CD4-positive, alpha-beta memory T cell (primary cell): Measurements from ENCODE around the gene DCAF8. TPM values are rescaled to one million over a fixed set of nuclear protein-coding genes. Genes with fewer than 3 reads are reported as not detected.

Source experiments
- CTCF ChIA-PET: fragments of 350-600 bp; sonication (Branson Sonifier 250); formaldehyde crosslinking; loops from one replicate; lab custom pipeline; 2021; ENCODE audit warnings: inconsistent platforms; ENCODE audit not compliant: partially characterized antibody; lab: Charles Lee
- POLR2A ChIA-PET: fragments of 350-600 bp; sonication (Branson Sonifier 250); formaldehyde crosslinking; loops from one replicate; lab custom pipeline; 2021; ENCODE audit not compliant: partially characterized antibody; lab: Charles Lee
- DNase-seq, 5 donors: peaks; one replicate each; pipeline versions ENCODE4 v3.0.0 to v3.0.0-alpha.2; 2020 to 2022; ENCODE audit warnings: mixed read lengths in 1 of 5
- H3K27ac ChIP-seq: one replicate; pipeline ENCODE4 v1.7.0; 2013; ENCODE audit warnings: low read depth, low read length
- H3K27me3 ChIP-seq: 2 replicates; pipeline ENCODE4 v1.7.0; 2013; ENCODE audit warnings: mild to moderate bottlenecking, low read length, moderate library complexity; ENCODE audit not compliant: insufficient read depth
- H3K36me3 ChIP-seq: 2 replicates; pipeline ENCODE4 v1.7.0; 2013; ENCODE audit warnings: mild to moderate bottlenecking, low read length, moderate library complexity; ENCODE audit not compliant: insufficient read depth
- H3K4me1 ChIP-seq: 2 replicates; pipeline ENCODE4 v1.7.0; 2013; ENCODE audit warnings: mild to moderate bottlenecking, low read length, moderate library complexity; ENCODE audit not compliant: insufficient read depth
- H3K4me3 ChIP-seq, 2 donors: one replicate each; pipeline ENCODE4 v1.7.0; 2013; ENCODE audit warnings: low read length in 2 of 2, mild to moderate bottlenecking in 1 of 2
- H3K9me3 ChIP-seq, 2 donors: one replicate each; pipeline ENCODE4 v1.7.0; 2013; ENCODE audit warnings: low read length in 2 of 2, control low read depth in 1 of 2; ENCODE audit not compliant: control insufficient read depth in 1 of 2
- H3K27ac Mint-ChIP-seq, 7 donors: one replicate each; pipeline ENCODE4 v1.8.0; 2020 to 2021; ENCODE audit warnings: mixed read lengths in 7 of 7, mild to moderate bottlenecking in 6 of 7, inconsistent platforms in 3 of 7, moderate library complexity in 3 of 7
- H3K27me3 Mint-ChIP-seq, 2 donors: one replicate each; pipeline ENCODE4 v1.8.0; 2020 to 2021; ENCODE audit warnings: mixed read lengths in 2 of 2
- H3K36me3 Mint-ChIP-seq, 2 donors: one replicate each; pipeline ENCODE4 v1.8.0; 2020 to 2021; ENCODE audit warnings: mixed read lengths in 2 of 2, inconsistent platforms in 1 of 2, mild to moderate bottlenecking in 1 of 2
- H3K4me1 Mint-ChIP-seq, 4 donors: one replicate each; pipeline ENCODE4 v1.8.0; 2020 to 2021; ENCODE audit warnings: mixed read lengths in 4 of 4, mild to moderate bottlenecking in 1 of 4
- H3K4me3 Mint-ChIP-seq, 8 donors: one replicate each; pipeline ENCODE4 v1.8.0; 2020 to 2021; ENCODE audit warnings: mixed read lengths in 8 of 8, mild to moderate bottlenecking in 7 of 8, moderate library complexity in 6 of 8, inconsistent platforms in 3 of 8
- H3K9me3 Mint-ChIP-seq, 8 donors: one replicate each; pipeline ENCODE4 v1.8.0; 2020 to 2021; ENCODE audit warnings: mixed read lengths in 8 of 8, mild to moderate bottlenecking in 5 of 8, inconsistent platforms in 3 of 8, moderate library complexity in 1 of 8
- intact Hi-C: fragments of 100-400 bp; cut with micrococcal nuclease; formaldehyde crosslinking; loops from one replicate; pipeline ENCODE4 v1.15.1; 2023
- polyA plus RNA-seq, 2 donors: library from polyadenylated mRNA; unstranded; fragments of 300-500 nt; fragmentation: Illumina TruSeq; gene quantifications; one replicate each; pipeline ENCODE4 v1.2.3, GENCODE V29; 2021
- total RNA-seq, 2 experiments: library from RNA; stranded (reverse); gene quantifications; one replicate each; pipeline ENCODE4 v1.2.3, GENCODE V29; 2021

DCAF8 gene
- total and polyA plus RNA-seq, 4 experiments from 2014 or later, result 57.5 to 223 (median 139) TPM

GRCh38 chr1:160245434-160245833 is 16.9 kb downstream of the DCAF8 start:
- Histone ChIP-seq H3K9me3 (no peaks in the 10 kb centered on the region), H3K4me1 (no peaks in the 10 kb centered on the region), H3K27me3 (no peaks in the 10 kb centered on the region), H3K36me3 (peaks cover 8% of the 10 kb centered on the region), H3K27ac (no peak overlapping the region), H3K4me3 (no peak overlapping the region)
- DNase-seq, result no peak
- H3K4me1 Mint-ChIP-seq, result peaks cover 12 to 27% (median 14%) of the 10 kb centered on the region in 4 donors
- H3K36me3 Mint-ChIP-seq, result peaks cover 27 to 40% of the 10 kb centered on the region in 2 donors
- no peaks in the 10 kb centered on the region for H3K9me3 Mint-ChIP-seq
- no peak overlapping the region for H3K4me3 Mint-ChIP-seq
- H3K27me3 Mint-ChIP-seq, result no peaks in the 10 kb centered on the region
- peak overlapping the region in 4 of 7 donors; percentile 1 to 84 (median 66) for H3K27ac Mint-ChIP-seq
- intact Hi-C loops, result no loop called here
- ChIA-PET CTCF (interaction anchor here (1.0 to 1.5 kb wide), 4 partner anchors 17 to 144 kb away, joined by 3 to 5 read pairs (median 3); no protein-coding TSS in a partner anchor), POLR2A (interaction anchor here (1.3 kb wide), 1 partner anchor 17 kb away, joined by 5 read pairs; the partner anchor contains the start of gene DCAF8)

- POLR2A ChIA-PET, result interaction anchor here (0.6 to 1.1 kb wide), 2 partner anchors 18 to 446 kb away, joined by 3 to 4 read pairs; partner anchors contain the start of gene DCAF8
- H3K27me3 ChIP-seq, result no peaks in the 10 kb centered on the region
- H3K27me3 Mint-ChIP-seq, result no peaks in the 10 kb centered on the region
- no peaks in the 10 kb centered on the region for H3K9me3 ChIP-seq
- peaks cover 10 to 27% (median 15%) of the 10 kb centered on the region in 4 donors for H3K4me1 Mint-ChIP-seq
- H3K36me3 Mint-ChIP-seq, result peaks cover 38 to 48% of the 10 kb centered on the region in 2 donors
- no peak overlapping the region for H3K4me3 ChIP-seq
- H3K27ac Mint-ChIP-seq, result peak overlapping the region in 4 of 7 donors; percentile 9 to 70 (median 38)
- H3K4me3 Mint-ChIP-seq, result no peak overlapping the region
- intact Hi-C loops, result no loop called here
- H3K4me1 ChIP-seq, result no peaks in the 10 kb centered on the region
- H3K9me3 Mint-ChIP-seq, result no peaks in the 10 kb centered on the region
- H3K36me3 ChIP-seq, result peaks cover 18% of the 10 kb centered on the region
- H3K27ac ChIP-seq, result no peak overlapping the region
- DNase-seq, result no peak
- CTCF ChIA-PET, result interaction anchor here (1.1 to 3.4 kb wide), 6 partner anchors 8 to 51 kb away, joined by 3 to 23 read pairs (median 4); no protein-coding TSS in a partner anchor
These were observed 18.1 kb downstream of the DCAF8 start for GRCh38 chr1:160244209-160244608.

GRCh38 chr1:160243767-160244166 is 18.6 kb downstream of the DCAF8 start:
- peaks cover 10 to 27% (median 15%) of the 10 kb centered on the region in 4 donors for H3K4me1 Mint-ChIP-seq
- intact Hi-C loops, result no loop called here
- no peak overlapping the region for H3K27ac ChIP-seq

GRCh38 chr1:160239582-160240299 is 22.6 kb downstream of the DCAF8 start:
- peaks cover 57 to 74% of the 10 kb centered on the region in 2 donors for H3K36me3 Mint-ChIP-seq
- H3K4me1 ChIP-seq, result no peaks in the 10 kb centered on the region
- peaks cover 53% of the 10 kb centered on the region for H3K36me3 ChIP-seq
- H3K4me1 Mint-ChIP-seq, result peaks cover under 1 to 10% (median 6%) of the 10 kb centered on the region in 4 donors
- no peaks in the 10 kb centered on the region for H3K9me3 ChIP-seq
- H3K27me3 ChIP-seq, result no peaks in the 10 kb centered on the region
- peak overlapping the region in 3 of 7 donors; percentile 23 to 29 (median 25) for H3K27ac Mint-ChIP-seq
- H3K4me3 ChIP-seq, result no peak overlapping the region
- intact Hi-C loops, result no loop called here
- no peak for DNase-seq
- H3K27me3 Mint-ChIP-seq, result no peaks in the 10 kb centered on the region
- peak overlapping the region in 1 of 8 donors; percentile 21 for H3K4me3 Mint-ChIP-seq
- POLR2A ChIA-PET, result interaction anchor here (0.9 kb wide), 1 partner anchor 31 kb away, joined by 4 read pairs; no protein-coding TSS in a partner anchor
- H3K27ac ChIP-seq, result no peak overlapping the region
- CTCF ChIA-PET, result interaction anchor here (2.8 to 3.2 kb wide), 3 partner anchors 12 to 52 kb away, joined by 9 to 19 read pairs (median 16); no protein-coding TSS in a partner anchor
- no peaks in the 10 kb centered on the region for H3K9me3 Mint-ChIP-seq

More at GRCh38 chr1:160243767-160244166, 18.6 kb downstream of the DCAF8 start:
- Mint-ChIP-seq H3K27me3 (no peaks in the 10 kb centered on the region), H3K9me3 (no peaks in the 10 kb centered on the region), H3K4me3 (no peak overlapping the region), H3K36me3 (peaks cover 42 to 53% of the 10 kb centered on the region in 2 donors), H3K27ac (peak overlapping the region in 5 of 7 donors; percentile 6 to 70 (median 25))
- DNase-seq, result no peak
- H3K4me1 ChIP-seq, result no peaks in the 10 kb centered on the region
- H3K4me3 ChIP-seq, result no peak overlapping the region
- H3K36me3 ChIP-seq, result peaks cover 22% of the 10 kb centered on the region
- ChIA-PET POLR2A (interaction anchor here (0.6 to 1.8 kb wide), 3 partner anchors 18 to 445 kb away, joined by 3 to 6 read pairs (median 4); partner anchors contain the start of genes DCAF8 and PEX19), CTCF (interaction anchor here (1.2 to 3.4 kb wide), 4 partner anchors 8 to 50 kb away, joined by 3 to 23 read pairs (median 6); no protein-coding TSS in a partner anchor)
- H3K27me3 ChIP-seq, result no peaks in the 10 kb centered on the region
- H3K9me3 ChIP-seq, result no peaks in the 10 kb centered on the region

- no peak for DNase-seq
- intact Hi-C loops, result no loop called here
- H3K9me3 ChIP-seq, result no peaks in the 10 kb centered on the region
- H3K27me3 Mint-ChIP-seq, result no peaks in the 10 kb centered on the region
- H3K36me3 ChIP-seq, result peaks cover 53% of the 10 kb centered on the region
- H3K27me3 ChIP-seq, result no peaks in the 10 kb centered on the region
- H3K9me3 Mint-ChIP-seq, result no peaks in the 10 kb centered on the region
- no peak overlapping the region for H3K27ac ChIP-seq
- peaks cover 6% of the 10 kb centered on the region for H3K4me1 ChIP-seq
- CTCF ChIA-PET, result interaction anchor here (0.8 to 3.2 kb wide), 3 partner anchors 13 to 54 kb away, joined by 4 to 19 read pairs (median 16); no protein-coding TSS in a partner anchor
- H3K27ac Mint-ChIP-seq, result peak overlapping the region in 1 of 7 donors; percentile 36
- peaks cover 2 to 19% (median 14%) of the 10 kb centered on the region in 4 donors for H3K4me1 Mint-ChIP-seq
- H3K4me3 Mint-ChIP-seq, result no peak overlapping the region
- POLR2A ChIA-PET, result interaction anchor here (0.8 to 1.4 kb wide), 3 partner anchors 14 to 32 kb away, joined by 3 read pairs; no protein-coding TSS in a partner anchor
- H3K36me3 Mint-ChIP-seq, result peaks cover 49 to 76% of the 10 kb centered on the region in 2 donors
- H3K4me3 ChIP-seq, result no peak overlapping the region
These were observed 23.9 kb downstream of the DCAF8 start for GRCh38 chr1:160238408-160238807.

- no peaks in the 10 kb centered on the region for H3K27me3 Mint-ChIP-seq
- DNase-seq, result no peak
- ChIA-PET POLR2A (interaction anchor here (1.4 kb wide), 1 partner anchor 31 kb away, joined by 3 read pairs; no protein-coding TSS in a partner anchor), CTCF (interaction anchor here (2.9 to 3.2 kb wide), 2 partner anchors 14 to 55 kb away, joined by 16 to 19 read pairs; no protein-coding TSS in a partner anchor)
- no peaks in the 10 kb centered on the region for H3K9me3 Mint-ChIP-seq
- peaks cover 46 to 76% of the 10 kb centered on the region in 2 donors for H3K36me3 Mint-ChIP-seq
- H3K27me3 ChIP-seq, result no peaks in the 10 kb centered on the region
- intact Hi-C loops, result no loop called here
- no peaks in the 10 kb centered on the region for H3K9me3 ChIP-seq
- no peak overlapping the region for H3K4me3 ChIP-seq
- H3K27ac Mint-ChIP-seq, result peak overlapping the region in 2 of 7 donors; percentile 15 to 46
- H3K27ac ChIP-seq, result no peak overlapping the region
- peak overlapping the region in 1 of 8 donors; percentile 39 for H3K4me3 Mint-ChIP-seq
- peaks cover 51% of the 10 kb centered on the region for H3K36me3 ChIP-seq
- peaks cover 6% of the 10 kb centered on the region for H3K4me1 ChIP-seq
- H3K4me1 Mint-ChIP-seq, result peaks cover 11 to 20% (median 15%) of the 10 kb centered on the region in 4 donors
These were observed 24.8 kb downstream of the DCAF8 start for GRCh38 chr1:160237558-160237957.
